GM19023 (cell line): Measurements from ENCODE around the gene SPDEF.

Experiments used
- ATAC-seq: cut with Tn5 transposase; IDR thresholded peaks from one replicate; pipeline ENCODE4 v1.9.1; 2021; ENCODE audit warnings: mild to moderate bottlenecking, moderate library complexity; ENCODE audit not compliant: unreplicated experiment

SPDEF gene

DNA sequence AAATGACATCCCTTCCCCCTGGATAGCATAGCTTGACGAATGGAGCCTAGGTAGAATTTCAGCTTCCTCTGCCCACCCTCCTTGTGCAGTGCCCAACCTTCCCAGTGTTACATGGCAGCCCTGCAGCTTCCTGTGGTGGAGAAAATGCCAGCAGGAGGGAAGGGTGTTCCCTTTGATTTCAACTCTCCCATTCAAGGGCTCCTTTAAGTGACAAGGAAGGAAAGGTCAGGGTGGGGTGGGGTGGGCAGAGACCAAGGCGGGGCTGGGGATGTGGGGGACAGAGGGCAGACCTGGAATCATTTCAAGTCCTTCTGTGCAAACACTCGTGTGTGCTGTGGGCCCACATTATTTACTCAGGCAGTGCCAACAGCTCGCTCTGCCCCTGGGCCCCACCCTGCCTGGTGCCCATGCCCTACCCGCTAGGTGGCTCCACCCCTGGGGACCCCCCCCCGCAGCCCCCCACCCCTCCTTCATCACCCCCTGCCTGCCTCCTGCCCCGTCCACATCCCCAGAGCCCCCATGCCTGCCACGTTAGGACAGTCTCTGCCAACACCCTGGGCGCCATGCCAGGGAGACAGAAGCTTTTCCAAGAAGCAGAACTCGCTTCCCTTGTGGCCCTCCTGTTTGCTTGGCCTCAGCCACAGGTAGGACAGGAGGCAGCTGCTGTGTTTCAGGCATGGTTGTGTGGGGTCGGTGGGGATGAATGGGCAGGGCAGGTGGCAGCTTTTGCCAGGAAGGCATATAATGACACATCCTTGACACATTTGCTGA lies 9.4 kb downstream of the SPDEF start:
- no peak for ATAC-seq

DNA sequence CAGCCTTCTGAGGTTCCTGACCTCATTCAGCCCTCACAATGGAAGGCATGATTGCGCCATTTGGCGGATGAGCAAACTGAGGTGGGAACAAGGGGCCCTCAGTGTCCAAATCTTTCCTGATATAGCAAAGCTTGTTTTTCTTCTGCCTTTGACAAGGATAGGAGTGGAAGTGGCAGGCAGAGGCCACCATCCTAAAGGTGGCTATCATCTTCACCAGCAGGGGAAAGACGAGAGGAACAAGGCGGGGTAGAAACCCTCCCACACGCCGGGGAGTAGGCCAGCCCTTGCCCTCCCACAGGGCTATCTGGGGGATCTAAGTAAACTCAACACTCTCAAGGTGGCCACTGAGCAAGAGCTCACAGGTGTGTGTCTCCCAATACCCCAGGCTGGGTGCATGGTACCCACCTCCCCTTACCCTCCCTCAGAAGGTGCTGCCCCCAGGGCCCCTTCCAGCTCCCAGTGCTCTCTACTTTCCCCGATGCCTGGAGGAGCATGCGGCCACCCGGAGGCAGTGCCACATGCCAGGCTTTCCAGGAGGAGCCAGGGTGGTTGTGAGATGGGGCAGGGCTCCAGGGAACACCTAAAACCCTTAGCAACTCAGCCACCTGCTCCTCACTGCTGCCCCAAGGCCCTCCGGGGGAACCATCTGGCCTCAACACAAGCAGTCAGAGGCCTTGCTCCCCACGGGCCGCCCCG lies 11.2 kb downstream of the SPDEF start:
- no peak for ATAC-seq

DNA sequence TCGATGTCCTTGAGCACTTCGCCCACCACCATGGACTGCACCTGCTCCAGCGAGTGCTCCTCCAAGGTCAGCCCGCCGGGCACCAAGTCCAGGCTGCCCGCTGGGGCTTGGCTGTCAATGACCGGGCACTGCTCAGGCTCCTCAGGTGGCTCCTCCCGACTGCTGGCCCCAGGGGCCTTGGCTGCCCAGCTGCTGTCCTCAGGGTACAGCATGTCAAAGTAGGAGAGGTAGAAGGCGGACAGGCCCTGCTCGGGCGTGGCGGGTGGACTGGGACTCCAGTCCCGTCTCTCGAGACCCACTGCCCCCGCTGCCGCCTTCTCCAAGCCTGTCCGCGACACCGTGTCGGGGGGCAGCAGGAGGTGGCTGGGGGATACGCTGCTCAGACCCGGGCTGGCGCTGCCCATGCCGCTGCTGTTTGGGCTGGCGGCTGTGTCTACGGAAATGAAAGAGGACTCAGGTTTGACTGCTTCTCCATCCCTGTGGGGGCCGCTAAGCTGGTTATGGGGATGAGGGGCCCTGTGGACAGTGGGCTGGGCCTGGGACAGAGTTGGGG lies 12.0 kb downstream of the SPDEF start:
- no peak for ATAC-seq

DNA sequence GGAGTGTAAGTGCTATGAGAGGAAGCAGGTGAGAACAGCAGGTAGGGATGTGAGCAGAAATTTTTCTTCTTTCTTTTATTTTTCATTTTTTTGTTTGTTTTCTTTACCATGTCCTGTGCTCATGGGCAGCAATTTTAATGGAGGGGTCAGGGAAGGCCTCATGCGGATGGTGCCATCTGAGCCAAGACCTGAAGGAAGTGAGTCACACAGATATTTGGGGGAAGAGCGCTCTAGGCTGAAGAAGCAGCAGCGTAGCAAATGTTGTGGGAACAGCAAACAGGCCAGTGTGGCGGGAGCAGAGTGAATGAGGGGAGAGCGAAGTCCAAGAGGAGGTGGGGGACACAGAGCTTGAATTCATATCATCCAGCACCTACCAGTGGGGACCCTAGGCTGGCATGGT lies 12.7 kb downstream of the SPDEF start:
- no peak for ATAC-seq

DNA sequence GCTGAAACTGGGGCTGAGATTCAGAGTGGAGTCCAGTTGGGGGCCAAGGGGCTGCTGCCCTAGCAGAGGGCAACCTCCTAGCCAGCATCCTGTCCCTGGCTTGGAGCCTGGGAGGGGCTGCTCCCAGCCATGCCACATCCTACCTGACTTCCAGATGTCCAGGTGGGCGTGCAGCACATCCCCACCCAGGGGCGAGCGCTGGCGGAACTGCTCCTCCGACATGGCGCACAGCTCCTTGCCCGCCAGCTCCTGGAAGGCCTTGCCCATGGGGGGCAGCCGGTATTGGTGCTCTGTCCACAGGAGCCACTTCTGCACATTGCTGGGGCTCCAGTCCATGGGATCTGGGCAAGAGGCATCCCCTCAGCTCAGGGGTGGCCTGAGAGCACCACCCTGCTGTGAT lies 15.3 kb downstream of the SPDEF start:
- ATAC-seq, result no peak

DNA sequence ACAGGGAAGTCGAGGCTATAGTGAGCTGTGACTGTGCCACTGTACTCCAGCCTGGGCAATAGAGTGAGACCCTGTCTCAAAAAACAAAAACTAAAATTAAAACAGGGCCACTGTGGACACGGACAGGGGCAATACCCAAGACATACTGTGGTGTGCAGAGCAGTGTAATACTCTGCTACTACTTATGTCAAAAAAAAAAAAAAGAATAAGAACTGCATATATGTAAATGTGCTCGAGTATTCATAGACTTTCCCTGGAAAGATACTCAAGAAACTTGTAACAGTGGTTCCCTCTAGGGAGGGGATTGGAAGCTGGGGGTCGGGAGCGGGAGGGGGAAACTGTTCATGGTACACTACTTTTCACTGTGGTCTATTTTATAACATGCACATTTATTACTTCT lies 15.9 kb downstream of the SPDEF start:
- no peak for ATAC-seq

DNA sequence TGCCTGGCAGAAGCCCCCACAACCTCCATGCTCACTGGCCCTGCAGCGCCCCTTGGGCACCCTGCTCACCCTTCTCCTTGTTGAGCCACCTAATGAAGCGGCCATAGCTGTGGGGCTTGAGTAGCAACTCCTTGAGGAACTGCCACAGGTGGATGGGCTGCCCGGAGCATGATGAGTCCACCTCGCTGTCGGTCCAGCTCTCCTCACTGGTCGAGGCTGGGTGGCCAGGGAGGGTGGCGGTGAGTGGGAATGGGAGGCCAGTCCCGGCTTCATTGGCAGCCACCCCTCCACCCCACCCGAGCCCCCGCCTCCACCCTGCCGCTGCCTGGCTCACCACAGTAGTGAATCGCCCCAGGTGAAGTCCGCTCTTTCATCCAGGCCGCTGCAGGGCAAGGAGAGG lies 16.9 kb downstream of the SPDEF start:
- no peak for ATAC-seq

DNA sequence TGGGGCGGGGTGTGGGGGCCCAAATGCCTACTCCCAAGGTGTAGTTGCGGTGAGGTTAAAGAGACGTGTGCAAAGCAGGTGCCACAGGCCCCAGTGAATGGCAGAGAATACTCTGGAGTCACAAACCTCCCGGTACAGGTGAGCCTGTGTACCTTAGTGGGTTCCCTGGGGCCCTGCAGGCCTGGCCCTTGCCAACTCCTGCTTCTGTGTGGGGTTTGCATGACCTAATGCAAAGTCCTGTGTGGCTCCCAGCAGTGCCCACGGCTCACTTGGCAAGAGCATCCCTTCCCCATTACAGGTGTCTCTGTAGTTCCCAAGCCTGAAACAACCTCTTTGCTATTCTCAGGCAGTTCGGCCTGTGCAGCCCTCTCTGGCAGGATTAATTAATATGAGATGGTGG lies 17.5 kb downstream of the SPDEF start:
- no peak for ATAC-seq

DNA sequence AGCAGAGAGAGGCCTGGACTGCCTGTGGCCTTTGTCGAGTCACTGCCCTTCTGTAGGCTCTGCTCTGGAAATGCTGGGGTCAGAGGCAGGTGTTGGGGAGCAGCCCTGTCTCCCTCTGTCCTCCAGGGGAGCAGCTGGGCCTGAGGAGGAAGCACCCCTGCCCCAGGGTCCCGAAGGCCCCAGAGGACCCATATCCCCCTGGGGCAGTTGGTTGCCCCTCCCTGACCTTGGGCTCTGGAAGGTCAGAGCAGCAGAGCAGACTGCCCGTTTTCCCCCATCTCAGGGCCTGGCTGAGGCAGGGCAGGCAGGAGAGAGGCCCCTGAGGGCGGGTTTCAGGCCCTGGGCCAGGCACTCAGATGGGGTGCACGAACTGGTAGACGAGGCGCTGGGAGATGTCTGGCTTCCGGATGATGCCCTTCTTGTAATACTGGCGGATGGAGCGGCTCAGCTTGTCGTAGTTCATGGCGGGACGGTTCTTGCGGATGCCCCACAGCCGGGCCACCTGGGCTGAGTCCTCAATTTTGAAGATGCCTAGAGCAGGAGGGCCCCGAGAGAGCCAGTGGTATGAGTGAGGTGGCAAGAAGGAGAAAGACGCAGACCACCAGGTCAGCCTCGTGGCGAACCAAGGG lies 18.1 kb downstream of the SPDEF start:
- no peak for ATAC-seq

DNA sequence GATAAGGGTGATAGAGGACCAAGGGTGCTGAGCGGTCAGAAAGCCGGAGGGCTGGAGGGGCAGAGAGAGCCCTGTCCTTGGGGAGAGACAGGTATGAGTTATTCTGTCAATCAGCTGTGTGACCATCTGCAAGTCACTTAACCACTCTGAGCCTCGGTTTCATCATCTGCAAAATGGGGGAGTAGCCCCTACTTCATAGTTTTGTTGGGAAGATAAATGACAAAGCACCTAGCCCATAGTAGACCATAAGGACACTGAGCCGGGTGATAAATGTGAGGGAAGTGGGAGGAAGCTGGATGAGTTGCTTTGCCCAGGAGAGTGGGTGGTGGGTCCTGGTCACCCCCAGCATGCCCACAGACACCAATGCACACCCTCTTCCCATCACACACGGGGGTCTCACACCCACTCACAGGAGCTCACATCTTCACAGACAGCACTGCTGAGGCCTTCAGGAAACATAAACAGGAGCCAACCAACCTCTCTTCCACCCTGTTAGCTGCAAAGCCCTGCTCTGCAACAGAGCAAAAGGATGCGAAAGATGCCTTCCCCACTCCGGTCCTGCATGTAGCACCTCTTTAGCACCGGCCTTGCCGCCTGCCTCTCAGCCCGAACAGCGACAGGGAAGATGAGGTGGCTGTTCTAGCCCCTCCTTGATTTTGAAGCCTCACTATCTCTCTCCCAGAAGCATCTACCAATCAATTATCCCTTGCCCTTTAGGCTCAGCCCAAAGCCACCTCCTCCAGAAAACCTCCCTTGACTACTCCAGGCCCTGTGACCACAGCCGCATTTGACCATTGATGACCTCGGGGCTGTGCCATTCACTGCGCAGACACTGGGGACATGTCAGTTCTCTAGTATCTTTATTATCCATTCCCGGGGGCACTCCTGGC lies 18.9 kb downstream of the SPDEF start:
- no peak for ATAC-seq

DNA sequence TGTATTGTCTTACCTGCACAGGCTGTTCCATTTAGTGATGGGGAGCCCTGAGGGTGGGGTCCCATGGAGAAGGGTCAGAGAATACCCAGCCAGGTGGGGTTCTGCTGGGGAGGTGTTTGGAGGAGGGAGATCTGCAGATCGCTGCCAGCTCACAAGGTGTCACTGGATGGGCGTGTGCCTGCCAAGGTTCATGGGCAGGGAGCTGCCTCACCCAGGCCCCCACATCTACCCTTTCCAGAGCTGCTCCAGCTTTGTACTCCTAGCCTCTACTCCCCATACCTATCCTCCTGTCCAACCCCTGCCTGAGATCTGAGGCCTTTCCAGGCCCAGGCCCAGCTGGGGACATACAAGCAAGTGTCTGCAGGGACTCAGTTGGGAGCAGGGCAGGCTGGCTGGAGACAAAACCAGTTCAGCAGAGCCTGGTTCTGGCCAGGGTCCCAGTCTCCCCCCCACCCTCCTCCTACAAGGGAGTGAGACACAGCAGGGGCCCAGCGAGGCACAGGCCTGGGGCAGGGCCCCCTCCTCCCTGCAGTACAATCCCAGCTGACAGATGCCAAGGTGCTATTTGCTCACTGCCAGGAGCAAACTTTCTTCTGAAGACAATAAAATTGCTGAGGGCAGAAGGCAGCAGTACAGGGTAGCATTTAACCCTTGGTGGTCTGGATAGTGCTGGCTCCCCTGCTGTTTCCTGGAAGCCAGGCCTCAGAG lies 19.7 kb downstream of the SPDEF start:
- no peak for ATAC-seq

DNA sequence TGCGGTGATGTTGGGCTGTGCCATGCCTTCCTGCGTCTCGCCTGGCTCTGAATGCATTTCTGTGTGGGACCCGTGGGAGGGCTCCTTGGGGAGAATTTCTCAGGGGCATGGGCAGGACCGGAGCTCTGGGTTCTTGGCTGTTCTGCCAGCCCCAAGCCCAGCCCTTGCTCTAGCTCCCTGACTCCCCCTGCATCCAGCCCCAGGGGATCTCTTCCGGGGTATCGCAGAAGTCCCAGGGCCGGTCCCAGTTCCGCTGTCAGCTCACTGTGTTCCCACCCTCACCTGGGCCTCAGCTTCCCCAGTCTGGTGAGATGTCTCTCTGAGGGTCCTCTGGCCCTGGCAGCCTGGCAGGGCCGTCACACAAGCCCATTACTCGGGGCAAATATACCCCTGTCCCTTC lies 20.5 kb downstream of the SPDEF start:
- no peak for ATAC-seq

DNA sequence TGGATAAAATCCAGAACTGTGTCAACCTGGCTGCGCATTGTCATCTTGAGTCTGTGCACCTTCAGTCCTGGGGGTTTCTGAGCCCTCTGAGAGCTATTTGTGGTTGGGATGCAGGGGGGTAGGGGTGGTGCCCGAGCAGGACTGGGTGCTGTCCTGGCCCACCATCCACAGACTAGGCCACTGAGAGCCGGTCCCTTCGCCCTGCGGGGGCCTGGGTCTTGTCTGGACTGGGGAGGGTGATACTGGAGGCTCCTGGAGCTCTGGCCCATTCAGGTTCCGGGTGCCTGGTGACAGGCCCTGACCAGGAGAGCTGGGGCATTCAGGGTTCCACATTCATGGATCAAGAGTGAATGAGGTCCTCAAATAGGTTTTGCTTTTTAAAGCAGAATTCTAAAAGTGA lies 20.9 kb downstream of the SPDEF start:
- ATAC-seq, result no peak

DNA sequence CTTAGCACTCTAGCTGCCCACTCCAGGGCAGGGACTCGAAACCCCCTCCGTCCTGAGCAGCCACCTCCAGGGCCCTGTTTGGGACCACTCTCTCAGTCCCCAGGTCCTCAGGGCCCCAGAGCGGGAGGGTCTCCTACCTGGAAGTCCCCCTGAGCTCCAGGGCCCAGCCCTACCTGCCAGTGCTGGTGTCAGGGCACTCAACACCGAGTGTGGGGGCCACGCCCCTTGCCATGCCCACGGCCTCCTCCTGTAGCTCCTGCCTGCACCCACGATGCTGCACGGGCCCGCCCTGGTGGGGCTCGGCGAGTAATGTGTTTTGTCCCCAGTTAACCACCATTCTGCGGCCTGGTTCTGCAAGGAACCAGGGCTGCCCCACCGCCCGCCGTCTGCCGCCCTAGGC lies 21.5 kb downstream of the SPDEF start:
- ATAC-seq, result no peak

DNA sequence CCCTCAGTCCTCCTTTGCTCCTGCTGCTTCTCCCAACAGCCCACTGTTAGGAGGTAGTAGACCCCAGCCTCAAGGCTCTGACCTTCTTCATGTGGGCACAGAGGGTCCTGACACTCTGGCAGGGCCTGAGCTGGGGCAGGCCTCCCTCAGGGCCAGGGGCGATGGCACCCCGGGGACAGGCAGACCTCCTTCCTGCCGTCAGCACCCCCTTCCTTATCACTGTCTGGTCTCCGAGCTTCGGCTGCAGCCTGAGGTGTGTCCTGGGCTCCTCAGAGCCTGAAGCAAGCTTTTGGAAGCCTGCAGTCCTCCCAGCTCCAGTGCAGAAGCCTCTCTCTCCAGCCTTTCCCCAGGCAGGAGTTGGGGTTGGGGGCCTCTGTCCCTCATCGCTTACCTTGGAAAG lies 22.0 kb downstream of the SPDEF start:
- no peak for ATAC-seq

DNA sequence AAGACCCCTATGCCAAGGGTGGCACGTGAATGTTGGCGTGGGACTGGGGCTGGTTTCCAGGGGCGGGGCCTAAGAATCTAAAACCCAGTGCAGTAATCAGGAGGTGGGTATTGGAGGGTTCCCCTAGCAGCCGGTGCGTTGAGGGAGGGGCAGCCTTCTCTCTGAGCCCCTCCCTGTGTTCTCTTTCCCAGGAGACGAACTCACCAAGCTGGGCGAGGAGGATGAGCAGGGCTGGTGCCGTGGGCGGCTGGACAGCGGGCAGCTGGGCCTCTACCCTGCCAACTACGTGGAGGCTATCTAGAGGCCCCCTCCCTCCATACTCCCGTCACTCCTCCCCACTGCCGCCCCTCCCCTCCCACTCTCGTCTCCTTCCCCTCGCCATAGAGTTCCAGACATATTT lies 23.9 kb downstream of the SPDEF start:
- ATAC-seq, result no peak

DNA sequence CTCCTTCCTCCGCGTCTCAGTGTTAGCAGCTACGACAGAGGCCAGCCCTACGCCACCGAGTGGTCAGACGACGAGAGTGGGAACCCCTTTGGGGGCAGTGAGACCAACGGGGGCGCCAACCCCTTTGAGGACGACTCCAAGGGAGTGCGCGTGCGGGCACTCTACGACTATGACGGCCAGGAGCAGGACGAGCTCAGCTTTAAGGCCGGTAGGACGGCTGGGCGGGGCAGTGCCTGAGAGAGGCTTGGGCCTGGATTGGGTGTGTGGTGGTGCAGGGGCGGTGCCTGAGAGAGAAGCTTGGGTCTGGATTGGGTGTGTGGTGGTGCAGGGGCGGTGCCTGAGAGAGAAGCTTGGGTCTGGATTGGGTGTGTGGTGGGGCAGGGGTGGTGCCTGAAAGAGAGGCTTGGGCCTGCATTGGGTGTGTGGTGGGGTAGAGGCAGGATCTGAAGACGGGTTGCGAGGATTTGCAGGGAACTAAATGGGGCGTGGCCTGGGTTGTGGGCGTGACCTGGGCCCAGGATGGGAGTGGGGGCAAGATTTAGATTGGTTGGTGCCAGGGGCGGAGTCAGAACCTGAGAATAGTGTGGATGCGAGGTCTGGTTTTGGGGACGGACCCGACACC lies 24.4 kb downstream of the SPDEF start:
- ATAC-seq, result no peak

DNA sequence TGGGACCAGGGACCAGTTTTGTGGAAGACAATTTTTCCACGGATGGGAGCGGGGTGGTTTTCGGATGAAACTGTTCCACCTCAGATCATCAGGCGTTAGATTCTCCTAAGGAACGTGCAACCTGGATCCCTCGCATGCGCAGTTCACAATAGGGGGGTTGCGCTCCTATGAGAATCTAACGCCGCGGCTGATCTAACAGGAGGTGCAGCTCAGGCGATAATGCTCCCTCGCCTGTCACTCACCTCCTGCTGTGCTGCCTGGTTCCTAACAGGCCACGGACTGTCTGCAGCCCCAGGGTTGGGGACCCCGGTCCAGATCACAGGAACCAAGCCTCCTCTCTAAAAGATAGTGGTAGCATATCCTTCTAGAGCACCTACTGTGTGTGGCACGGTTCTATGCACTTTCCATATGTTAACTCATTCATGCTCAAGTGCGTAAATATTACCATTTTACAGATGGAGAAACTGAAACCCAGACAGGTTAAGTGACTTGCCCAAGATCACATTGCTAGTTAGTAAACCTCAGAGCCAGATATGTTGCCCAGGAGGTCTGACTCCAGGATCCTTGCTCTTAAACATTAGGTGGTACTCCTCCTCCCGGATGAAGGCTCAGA lies 25.3 kb downstream of the SPDEF start:
- no peak for ATAC-seq

DNA sequence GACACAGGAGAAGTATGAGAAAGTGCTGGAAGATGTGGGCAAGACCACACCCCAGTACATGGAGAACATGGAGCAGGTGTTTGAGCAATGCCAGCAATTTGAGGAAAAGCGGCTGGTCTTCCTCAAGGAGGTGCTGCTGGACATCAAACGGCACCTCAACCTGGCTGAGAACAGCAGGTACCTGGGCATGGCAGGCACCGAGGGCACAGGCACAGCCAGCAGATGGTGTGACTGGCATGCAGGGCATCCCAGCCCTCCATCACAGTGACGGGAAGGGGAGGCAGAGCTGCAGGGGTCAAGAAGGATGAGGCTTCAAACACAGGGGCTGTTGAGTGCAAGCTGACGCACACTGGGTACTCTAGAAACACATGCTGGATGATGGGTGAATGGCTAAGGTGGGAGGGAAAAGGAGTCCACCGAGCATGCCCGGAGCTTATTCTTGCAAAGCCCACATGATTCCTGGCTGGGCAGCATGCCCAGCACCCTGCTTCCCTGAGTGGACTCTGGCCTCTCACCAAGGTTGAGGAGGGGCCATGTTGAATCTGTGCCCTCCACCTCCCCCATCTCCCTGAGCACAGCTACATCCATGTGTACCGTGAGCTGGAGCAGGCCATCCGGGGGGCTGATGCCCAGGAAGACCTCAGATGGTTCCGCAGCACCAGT lies 26.3 kb downstream of the SPDEF start:
- no peak for ATAC-seq
